Neural cell (in vitro differentiated cells): ENCODE data around the gene FBXL20. TPM values are rescaled to one million over a fixed set of nuclear protein-coding genes. Genes with fewer than 3 reads are reported as not detected.

Source experiments
- H2AFZ ChIP-seq: fragments of 200-600, 300-800 bp; sonication (generic), shearing (Covaris generic); 2 replicates; pipeline ENCODE4 v1.6.0; 2014; ENCODE audit warnings: low read depth, mild to moderate bottlenecking, antibody characterized with exemption, low read length, moderate library complexity
- H3F3A ChIP-seq: fragments of 200-600 bp; shearing (Covaris generic); 2 replicates; pipeline ENCODE4 v1.6.1; 2016; ENCODE audit warnings: mild to moderate bottlenecking, moderate library complexity, mixed read lengths, antibody characterized with exemption, low read length; ENCODE audit not compliant: insufficient read depth, poor library complexity, severe bottlenecking
- H3K27ac ChIP-seq: fragments of 200-600, 300-800 bp; sonication (generic), shearing (Covaris generic); 2 replicates; pipeline ENCODE4 v1.5.1; 2014; ENCODE audit warnings: mild to moderate bottlenecking, low read length, moderate library complexity
- H3K27me3 ChIP-seq: fragments of 300-800, 200-600 bp; sonication (generic), shearing (Covaris generic); 2 replicates; pipeline ENCODE4 v1.6.0; 2014; ENCODE audit warnings: mild to moderate bottlenecking, low read depth, low read length, moderate library complexity; ENCODE audit not compliant: insufficient read depth
- H3K36me3 ChIP-seq: fragments of 300-800, 200-600 bp; sonication (generic), shearing (Covaris generic); 2 replicates; pipeline ENCODE4 v1.5.1; 2014; ENCODE audit warnings: mild to moderate bottlenecking, antibody characterized with exemption, low read length, moderate library complexity; ENCODE audit not compliant: insufficient read depth
- H3K4me2 ChIP-seq: fragments of 300-800, 200-600 bp; sonication (generic), shearing (Covaris generic); 2 replicates; pipeline ENCODE4 v1.6.0; 2014; ENCODE audit warnings: mild to moderate bottlenecking, low read length
- H3K4me3 ChIP-seq: fragments of 300-800, 200-600 bp; sonication (generic), shearing (Covaris generic); 2 replicates; pipeline ENCODE4 v1.5.1; 2014; ENCODE audit warnings: mild to moderate bottlenecking, low read length, moderate library complexity
- H3K79me2 ChIP-seq: fragments of 200-600 bp; shearing (Covaris generic); replicated peaks from 2 replicates; pipeline ENCODE4 v1.6.0; 2014; ENCODE audit warnings: mild to moderate bottlenecking, low read length, moderate library complexity; ENCODE audit not compliant: insufficient read depth
- H3K9ac ChIP-seq: fragments of 300-800, 200-600 bp; sonication (generic), shearing (Covaris generic); 2 replicates; pipeline ENCODE4 v1.6.1; 2016; ENCODE audit warnings: mild to moderate bottlenecking, low read length, mixed read lengths
- H3K9me2 ChIP-seq: fragments of 200-600 bp; shearing (Covaris generic); 2 replicates; pipeline ENCODE4 v1.6.1; 2016; ENCODE audit warnings: mild to moderate bottlenecking, low read length, mixed read lengths; ENCODE audit not compliant: insufficient read depth
- H3K9me3 ChIP-seq: fragments of 200-600, 300-800 bp; sonication (generic), shearing (Covaris generic); 2 replicates; pipeline ENCODE4 v1.6.1; 2016; ENCODE audit warnings: mild to moderate bottlenecking, mixed run types, low read length, moderate library complexity, mixed read lengths
- H4K20me1 ChIP-seq: fragments of 200-600 bp; shearing (Covaris generic); 2 replicates; pipeline ENCODE4 v1.6.1; 2016; ENCODE audit warnings: mild to moderate bottlenecking, mixed run types; ENCODE audit not compliant: insufficient read depth
- CTCF ChIP-seq: fragments of 450-650 bp; IDR thresholded peaks from 2 replicates; pipeline ENCODE4 v1.5.1; 2014; ENCODE audit warnings: antibody characterized with exemption, mild to moderate bottlenecking, moderate library complexity; ENCODE audit not compliant: poor library complexity, severe bottlenecking
- EP300 ChIP-seq: fragments of 450-650 bp; conservative IDR thresholded peaks from 2 replicates; pipeline ENCODE4 v1.6.1; 2014; ENCODE audit warnings: antibody characterized with exemption, mild to moderate bottlenecking, moderate library complexity; ENCODE audit not compliant: poor library complexity, severe bottlenecking
- EZH2 ChIP-seq: fragments of 200-600, 300-800 bp; shearing (Covaris generic), sonication (generic); IDR thresholded peaks from 2 replicates; pipeline ENCODE4 v1.6.1; 2014; ENCODE audit warnings: antibody characterized with exemption, low read length, borderline replicate concordance, mild to moderate bottlenecking; ENCODE audit not compliant: insufficient read depth, poor library complexity, severe bottlenecking
- MXI1 ChIP-seq: fragments of 450-650 bp; conservative IDR thresholded peaks from 2 replicates; pipeline ENCODE4 v1.6.1; 2014; ENCODE audit warnings: antibody characterized with exemption, mild to moderate bottlenecking; ENCODE audit not compliant: poor library complexity, severe bottlenecking
- POLR2AphosphoS5 ChIP-seq: IDR thresholded peaks from 2 replicates; pipeline ENCODE4 v1.6.1; 2012
- RAD21 ChIP-seq: fragments of 450-650 bp; conservative IDR thresholded peaks from 2 replicates; pipeline ENCODE4 v1.6.1; 2014; ENCODE audit warnings: antibody characterized with exemption, mild to moderate bottlenecking, moderate library complexity
- REST ChIP-seq: IDR thresholded peaks from 2 replicates; pipeline ENCODE4 v1.6.1; 2012; ENCODE audit warnings: borderline replicate concordance
- SMC3 ChIP-seq: fragments of 450-650 bp; conservative IDR thresholded peaks from 2 replicates; pipeline ENCODE4 v1.6.1; 2014; ENCODE audit warnings: antibody characterized with exemption, mild to moderate bottlenecking, moderate library complexity; ENCODE audit not compliant: poor library complexity
- TAF1 ChIP-seq: IDR thresholded peaks from 2 replicates; pipeline ENCODE4 v1.6.1; 2012; ENCODE audit warnings: low read depth
- polyA plus RNA-seq: library from polyadenylated mRNA; depleted of rRNA; stranded (reverse); fragments of >200 nt; gene quantifications from 2 replicates; pipeline ENCODE4 v1.2.3, GENCODE V29; 2014

Gene FBXL20
- polyA plus RNA-seq, 1 donor from 2014 or later, result 12.0 TPM

- Histone ChIP-seq H2AFZ (no peak overlapping the region), H4K20me1 (no peaks in the 10 kb centered on the region), H3K4me3 (no peak overlapping the region), H3K36me3 (no peaks in the 10 kb centered on the region), H3K27ac (no peak overlapping the region), H3K9me3 (no peaks in the 10 kb centered on the region), H3F3A (no peaks in the 10 kb centered on the region), H3K9ac (no peak overlapping the region), H3K79me2 (peaks cover 5% of the 10 kb centered on the region), H3K27me3 (no peaks in the 10 kb centered on the region), H3K4me2 (no peak overlapping the region), H3K9me2 (no peaks in the 10 kb centered on the region)
- no peak for TF ChIP-seq CTCF
- TF ChIP-seq MXI1, result no peak
- no peak for TF ChIP-seq SMC3
- TF ChIP-seq RAD21, result no peak
- no peak for TF ChIP-seq POLR2AphosphoS5
- TF ChIP-seq TAF1, result no peak
- TF ChIP-seq EP300, result no peak
- no peak for TF ChIP-seq REST
- TF ChIP-seq EZH2, result no peak
These were observed 37.0 kb downstream of the FBXL20 start for GRCh38 chr17:39364236-39365025.

GRCh38 chr17:39361064-39361463, 40.4 kb downstream of the FBXL20 start:
- Histone ChIP-seq H3K79me2 (peaks cover 15% of the 10 kb centered on the region), H3K4me3 (no peak overlapping the region), H3F3A (no peaks in the 10 kb centered on the region), H3K9me3 (no peaks in the 10 kb centered on the region), H3K4me2 (no peak overlapping the region), H3K27me3 (no peaks in the 10 kb centered on the region), H4K20me1 (no peaks in the 10 kb centered on the region), H3K9me2 (no peaks in the 10 kb centered on the region), H2AFZ (no peak overlapping the region), H3K9ac (no peak overlapping the region), H3K36me3 (no peaks in the 10 kb centered on the region), H3K27ac (no peak overlapping the region)
- TF ChIP-seq EP300 (no peak), CTCF (no peak), EZH2 (no peak), REST (no peak)
